Thyroid gland (tissue), 4 donors: ENCODE data around the gene ZNF536.

Experiments
- POLR2A ChIP-seq, 2 donors: fragments of 450-650 bp; IDR thresholded peaks; one replicate each; pipeline ENCODE4 v1.6.1; 2017; ENCODE audit warnings: antibody characterized with exemption in 2 of 2, mild to moderate bottlenecking in 2 of 2, moderate library complexity in 1 of 2
- TF ChIP-seq, protein P1 (sequence below), 6 experiments: fragments of 200-600 bp in 3 of 6; fragments of 450-650 bp in 3 of 6; sonication (generic) in 3 of 6; IDR thresholded peaks; one replicate each; pipeline ENCODE4 v1.5.1; 2016 to 2019; ENCODE audit warnings: antibody characterized with exemption in 6 of 6, mild to moderate bottlenecking in 2 of 6, inconsistent platforms in 1 of 6, moderate library complexity in 1 of 6

DNA sequence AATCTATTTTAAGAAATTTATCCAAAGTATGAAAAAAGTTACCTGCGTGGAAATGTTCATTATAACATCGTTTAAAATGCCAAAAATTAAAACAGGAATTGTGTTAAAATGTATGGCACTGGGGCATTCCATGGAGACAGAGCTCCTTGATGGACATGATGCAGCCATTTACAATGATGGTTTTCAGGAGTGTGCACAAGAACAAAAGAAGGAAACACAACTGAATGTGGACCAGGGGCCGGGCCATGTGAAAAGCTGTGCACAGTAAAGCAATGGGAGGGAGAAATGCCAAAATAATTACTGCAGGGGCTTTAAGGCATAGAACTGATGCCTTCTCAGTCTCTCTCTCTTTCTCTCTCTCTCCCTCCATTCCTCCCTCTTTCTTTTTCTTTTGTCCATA lies 115.0 kb downstream of the ZNF536 start:
- TF ChIP-seq, protein P1, sequence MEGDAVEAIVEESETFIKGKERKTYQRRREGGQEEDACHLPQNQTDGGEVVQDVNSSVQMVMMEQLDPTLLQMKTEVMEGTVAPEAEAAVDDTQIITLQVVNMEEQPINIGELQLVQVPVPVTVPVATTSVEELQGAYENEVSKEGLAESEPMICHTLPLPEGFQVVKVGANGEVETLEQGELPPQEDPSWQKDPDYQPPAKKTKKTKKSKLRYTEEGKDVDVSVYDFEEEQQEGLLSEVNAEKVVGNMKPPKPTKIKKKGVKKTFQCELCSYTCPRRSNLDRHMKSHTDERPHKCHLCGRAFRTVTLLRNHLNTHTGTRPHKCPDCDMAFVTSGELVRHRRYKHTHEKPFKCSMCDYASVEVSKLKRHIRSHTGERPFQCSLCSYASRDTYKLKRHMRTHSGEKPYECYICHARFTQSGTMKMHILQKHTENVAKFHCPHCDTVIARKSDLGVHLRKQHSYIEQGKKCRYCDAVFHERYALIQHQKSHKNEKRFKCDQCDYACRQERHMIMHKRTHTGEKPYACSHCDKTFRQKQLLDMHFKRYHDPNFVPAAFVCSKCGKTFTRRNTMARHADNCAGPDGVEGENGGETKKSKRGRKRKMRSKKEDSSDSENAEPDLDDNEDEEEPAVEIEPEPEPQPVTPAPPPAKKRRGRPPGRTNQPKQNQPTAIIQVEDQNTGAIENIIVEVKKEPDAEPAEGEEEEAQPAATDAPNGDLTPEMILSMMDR (IDR thresholded peaks at IDR 0.05), result no peak
- TF ChIP-seq POLR2A (IDR thresholded peaks at IDR 0.05), result no peak
